ENCODE measurements around the gene SHROOM1. TPM values are rescaled to one million over a fixed set of nuclear protein-coding genes. Genes with fewer than 3 reads are reported as not detected.

The SHROOM1 gene
- total and polyA plus RNA-seq, 2 of the 8 experiments (the other 6 are each of a cell fraction or from before 2014, with no cell fraction given): 3.9 to 5.2 TPM

DNA sequence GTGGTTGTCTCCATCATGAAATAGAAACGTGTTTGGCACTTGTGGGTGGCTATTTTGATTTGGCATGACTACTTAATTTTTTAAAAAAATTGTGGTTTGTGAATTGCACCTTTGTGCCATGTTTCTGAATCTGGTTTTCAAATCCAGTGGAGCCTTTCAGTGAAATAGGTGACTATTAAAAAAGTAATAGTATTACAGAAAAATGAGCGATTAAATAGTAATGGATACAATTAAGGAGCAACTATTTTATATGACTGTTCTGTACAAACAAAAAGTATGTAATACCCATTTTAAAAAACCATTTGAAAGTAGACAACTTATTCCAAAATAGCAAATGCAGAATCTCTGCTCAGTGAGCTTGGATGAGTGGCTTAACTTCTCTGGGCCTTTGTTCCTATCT is 14.4 kb downstream of the SHROOM1 start:
- no peak overlapping the region for H2BK12ac ChIP-seq (ENCODE audit: low read depth, low read length)
- no peak overlapping the region for H3K18ac ChIP-seq (ENCODE audit: extremely low read depth, low read length)
- H3K27ac ChIP-seq (ENCODE audit: low read depth, low read length): no peak overlapping the region
- FAIRE-seq (no peak), DNase-seq (ENCODE audit: low read depth in 1 of 2, low spot score in 2 of 2) (no peak)
- H2BK15ac ChIP-seq (ENCODE audit: low read length): no peak overlapping the region
- H4K5ac ChIP-seq (ENCODE audit: insufficient read length, low read depth, low read length): no peak overlapping the region
- no peak overlapping the region for H3K4me3 ChIP-seq (ENCODE audit: extremely low read depth in 1 of 4, insufficient read depth in 2 of 4, low read depth in 3 of 4, low read length in 4 of 4)
- no peaks in the 10 kb centered on the region for H3K79me2 ChIP-seq (ENCODE audit: control insufficient read depth in 1 of 2, insufficient read depth in 2 of 2, low read length in 2 of 2)
- H3K36me3 ChIP-seq (ENCODE audit: control insufficient read depth in 2 of 4, insufficient read depth in 4 of 4, low read length in 3 of 4): peaks cover 0 to 4% (median 0%) of the 10 kb centered on the region in 4 experiments; a peak in 1 of 8 replicates
- H2BK5ac ChIP-seq (ENCODE audit: low read depth, low read length): no peak overlapping the region
- H3K56ac ChIP-seq (replicated peaks; ENCODE audit: insufficient read length, low read depth, low read length): no peak overlapping the region
- H4K20me1 ChIP-seq (replicated peaks in 1 of 2; ENCODE audit: control insufficient read depth in 1 of 2, insufficient read depth in 2 of 2, low read length in 2 of 2): peaks cover 0 to 5% of the 10 kb centered on the region in 2 experiments
- H4K91ac ChIP-seq (replicated peaks; ENCODE audit: insufficient read length, low read length): no peak overlapping the region
- no peak overlapping the region for H2BK120ac ChIP-seq (replicated peaks; ENCODE audit: low read depth, low read length)
- POLR2A ChIA-PET (ENCODE audit: partially characterized antibody): interaction anchor here (3.0 kb wide), 1 partner anchor 7 kb away, joined by 17 read pairs; no protein-coding TSS in a partner anchor
- no peak overlapping the region for H2BK20ac ChIP-seq (ENCODE audit: low read length)
- H3K9ac ChIP-seq (replicated peaks in 1 of 4; ENCODE audit: extremely low read depth in 1 of 4, low read depth in 3 of 4, low read length in 3 of 4): no peak overlapping the region
- H3K23ac ChIP-seq (ENCODE audit: insufficient read length): no peak overlapping the region
- H3K14ac ChIP-seq (ENCODE audit: insufficient read length): no peak overlapping the region
- peaks cover 4% of the 10 kb centered on the region; the same call in 1 of the 2 replicates for H3K23me2 ChIP-seq (ENCODE audit: low read depth, low read length)
- WGBS, 2 experiments (ENCODE audit: extremely low coverage in 1 of 2, insufficient coverage in 1 of 2, insufficient read length in 1 of 2, insufficient replicate concordance in 2 of 2, low coverage in 1 of 2, low lambda C conversion rate in 2 of 2, missing lambda C conversion rate in 1 of 2): 92% methylated on average over 2 of the region's 2 CpGs; no CpG with 5 or more reads in 1 of the 2 experiments
- H2AFZ ChIP-seq (ENCODE audit: low read length): no peak overlapping the region
- H3K79me1 ChIP-seq (ENCODE audit: low read depth, low read length): no peaks in the 10 kb centered on the region
- H3K9me3 ChIP-seq (ENCODE audit: insufficient read depth in 2 of 2, low read depth in 1 of 2, low read length in 1 of 2): peaks cover 0 to 9% of the 10 kb centered on the region in 2 experiments; a peak in 2 of 4 replicates
- H3K4ac ChIP-seq (replicated peaks; ENCODE audit: insufficient read length, low read depth, low read length): no peak overlapping the region
- no peak overlapping the region for H3K4me2 ChIP-seq (ENCODE audit: insufficient read depth in 1 of 2, low read depth in 2 of 2, low read length in 2 of 2)
- H3K4me1 ChIP-seq (replicated peaks in 1 of 4; ENCODE audit: control insufficient read depth in 3 of 4, insufficient read depth in 4 of 4, low read length in 3 of 4): peaks cover 0 to 3% (median 0%) of the 10 kb centered on the region in 4 experiments; a peak in 2 of 7 replicates
- no peak overlapping the region for H2AK5ac ChIP-seq (ENCODE audit: low read depth, low read length)
- peaks cover 34 to 53% (median 45%) of the 10 kb centered on the region in 4 experiments for H3K27me3 ChIP-seq (replicated peaks in 1 of 4; ENCODE audit: control insufficient read depth in 3 of 4, extremely low read depth in 1 of 4, insufficient read depth in 3 of 4, low read length in 3 of 4)
- no peak overlapping the region for H4K8ac ChIP-seq (ENCODE audit: extremely low read depth, insufficient read depth, low read length)
- CTCF ChIA-PET (ENCODE audit: partially characterized antibody): interaction anchor here (1.4 to 19.7 kb wide), 4 partner anchors 16 to 289 kb away, joined by 7 to 322 read pairs (median 43); partner anchors contain the start of genes CCNI2 and SHROOM1
- no peak for TF ChIP-seq POLR2AphosphoS5 (IDR thresholded peaks at IDR 0.05; ENCODE audit: low read depth, low read length)

Data from H1 (cell line).